Activated CD8-positive, alpha-beta T cell treated with anti-CD3 and anti-CD28 coated beads for 36 hours (primary cell): ENCODE results near the gene KIRREL3. TPM values are rescaled to one million over a fixed set of nuclear protein-coding genes. Genes with fewer than 3 reads are reported as not detected.

Source experiments
- ATAC-seq: fragments of 200-7000 bp; cut with Tn5 transposase; one replicate; pipeline ENCODE4 v1.10.0; 2021; ENCODE audit warnings: mild to moderate bottlenecking, moderate library complexity
- CTCF ChIA-PET: fragments of 350-600 bp; sonication (Branson Sonifier 250); formaldehyde crosslinking; loops from one replicate; lab custom pipeline; 2021; ENCODE audit warnings: antibody characterized with exemption; lab: Charles Lee
- POLR2A ChIA-PET: fragments of 350-600 bp; sonication (Branson Sonifier 250); formaldehyde crosslinking; loops from one replicate; lab custom pipeline; 2021; ENCODE audit warnings: antibody characterized with exemption; lab: Charles Lee
- DNase-seq: peaks from one replicate; pipeline ENCODE4 v3.0.0-alpha.2; 2020
- H3K27ac Mint-ChIP-seq: one replicate; pipeline ENCODE4 v1.8.0; 2021; ENCODE audit warnings: mild to moderate bottlenecking, mixed read lengths
- H3K27me3 Mint-ChIP-seq: one replicate; pipeline ENCODE4 v1.8.0; 2021; ENCODE audit warnings: mixed read lengths
- H3K36me3 Mint-ChIP-seq: one replicate; pipeline ENCODE4 v1.8.0; 2021; ENCODE audit warnings: low read depth, mixed read lengths
- H3K4me1 Mint-ChIP-seq: one replicate; pipeline ENCODE4 v1.8.0; 2021; ENCODE audit warnings: low read depth, mixed read lengths
- H3K4me3 Mint-ChIP-seq: one replicate; pipeline ENCODE4 v1.8.0; 2021; ENCODE audit warnings: mild to moderate bottlenecking, moderate library complexity, mixed read lengths
- H3K9me3 Mint-ChIP-seq: one replicate; pipeline ENCODE4 v1.8.0; 2021; ENCODE audit warnings: mixed read lengths
- CTCF ChIP-seq: fragments of 200-600 bp; IDR thresholded peaks from one replicate; pipeline ENCODE4 v1.8.0; 2022; ENCODE audit warnings: antibody characterized with exemption, mild to moderate bottlenecking
- intact Hi-C: fragments of 100-400 bp; cut with micrococcal nuclease; formaldehyde crosslinking; loops from one replicate; pipeline ENCODE4 v1.10.0; 2022
- total RNA-seq, 2 experiments: library from RNA; stranded (reverse); gene quantifications; one replicate each; pipeline ENCODE4 v1.2.3, GENCODE V29; 2021

KIRREL3 gene
- total RNA-seq, 2 experiments from 2014 or later, result not detected

- no peaks in the 10 kb centered on the region for H3K4me1 Mint-ChIP-seq
- H3K27ac Mint-ChIP-seq, result no peak overlapping the region
- POLR2A ChIA-PET, result no interaction called here
- DNase-seq, result no peak
- no peak for TF ChIP-seq CTCF
- intact Hi-C loops, result no loop called here
- no peaks in the 10 kb centered on the region for H3K36me3 Mint-ChIP-seq
- H3K27me3 Mint-ChIP-seq, result peaks cover 2% of the 10 kb centered on the region
- H3K4me3 Mint-ChIP-seq, result no peak overlapping the region
- H3K9me3 Mint-ChIP-seq, result no peaks in the 10 kb centered on the region
- ATAC-seq, result no peak
- CTCF ChIA-PET, result no interaction called here
Measured at GRCh38 chr11:126734752-126735151, 265.8 kb downstream of the KIRREL3 start.

DNA sequence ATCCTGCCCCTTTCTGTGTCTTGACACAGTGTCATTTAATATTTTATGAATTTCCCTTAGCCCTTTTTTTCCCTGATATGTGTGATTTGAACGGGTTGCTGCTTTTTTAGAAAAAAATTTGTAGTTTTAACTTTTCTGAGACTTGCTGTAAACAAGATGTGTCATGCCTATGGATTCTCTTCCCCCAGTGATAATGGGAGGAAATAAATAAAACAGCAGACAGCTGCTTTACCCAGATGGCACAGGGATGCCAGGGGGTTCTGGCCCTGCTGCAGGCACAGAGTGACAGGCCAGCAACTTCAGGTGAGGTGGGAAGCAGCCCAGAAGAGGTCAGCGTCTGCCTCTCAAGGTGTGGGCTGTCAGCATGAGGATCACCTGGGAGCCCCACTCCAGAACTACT lies 266.9 kb downstream of the KIRREL3 start:
- Mint-ChIP-seq H3K27ac (no peak overlapping the region), H3K4me3 (no peak overlapping the region), H3K9me3 (no peaks in the 10 kb centered on the region), H3K4me1 (no peaks in the 10 kb centered on the region), H3K27me3 (peaks cover 2% of the 10 kb centered on the region), H3K36me3 (no peaks in the 10 kb centered on the region)
- ATAC-seq (no peak), DNase-seq (no peak)
- ChIA-PET CTCF (no interaction called here), POLR2A (no interaction called here)
- TF ChIP-seq CTCF, result no peak
- intact Hi-C loops, result no loop called here

DNA sequence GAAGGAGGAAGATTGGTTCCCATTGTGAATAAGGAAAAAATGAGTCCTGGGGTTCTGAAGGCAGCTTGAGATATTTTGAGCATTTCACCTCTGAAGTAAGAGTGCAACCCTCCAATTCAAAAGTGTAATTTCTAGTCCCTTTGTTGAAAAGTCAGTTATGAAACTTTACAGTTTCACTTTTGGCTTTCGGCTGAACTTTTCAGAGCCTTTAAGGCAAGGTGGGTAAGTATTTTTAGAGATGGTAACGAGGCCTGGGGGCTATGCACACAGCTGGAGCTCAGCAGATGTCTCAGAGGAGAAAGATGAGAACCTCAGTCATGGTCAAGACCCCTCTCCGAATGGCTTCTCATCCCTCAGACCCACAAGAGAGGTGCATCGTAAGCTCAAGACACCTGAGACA lies 267.6 kb downstream of the KIRREL3 start:
- no peak for TF ChIP-seq CTCF
- H3K4me3 Mint-ChIP-seq, result no peak overlapping the region
- H3K4me1 Mint-ChIP-seq, result no peaks in the 10 kb centered on the region
- ATAC-seq, result no peak
- H3K27me3 Mint-ChIP-seq, result peaks cover 2% of the 10 kb centered on the region
- no peaks in the 10 kb centered on the region for H3K9me3 Mint-ChIP-seq
- no peak overlapping the region for H3K27ac Mint-ChIP-seq
- no peak for DNase-seq
- no peaks in the 10 kb centered on the region for H3K36me3 Mint-ChIP-seq
- POLR2A ChIA-PET, result no interaction called here
- intact Hi-C loops, result no loop called here
- CTCF ChIA-PET, result interaction anchor here (1.0 to 1.2 kb wide), 2 partner anchors 16 to 257 kb away, joined by 3 to 4 read pairs; no protein-coding TSS in a partner anchor

GRCh38 chr11:126731576-126732142 lies 268.9 kb downstream of the KIRREL3 start:
- Mint-ChIP-seq H3K36me3 (no peaks in the 10 kb centered on the region), H3K9me3 (no peaks in the 10 kb centered on the region), H3K4me3 (no peak overlapping the region), H3K27me3 (peaks cover 2% of the 10 kb centered on the region), H3K27ac (no peak overlapping the region), H3K4me1 (no peaks in the 10 kb centered on the region)
- ChIA-PET POLR2A (interaction anchor here (0.9 kb wide), 1 partner anchor 32 kb away, joined by 3 read pairs; no protein-coding TSS in a partner anchor), CTCF (interaction anchor here (1.0 to 1.2 kb wide), 3 partner anchors 15 to 258 kb away, joined by 3 read pairs; no protein-coding TSS in a partner anchor)
- ATAC-seq (no peak), DNase-seq (no peak)
- TF ChIP-seq CTCF, result no peak
- intact Hi-C loops, result no loop called here

GRCh38 chr11:126727381-126727780 lies 273.2 kb downstream of the KIRREL3 start:
- ChIA-PET CTCF (no interaction called here), POLR2A (no interaction called here)
- no peak for TF ChIP-seq CTCF
- DNase-seq (no peak), ATAC-seq (no peak)
- H3K4me1 Mint-ChIP-seq, result no peaks in the 10 kb centered on the region
- no peaks in the 10 kb centered on the region for H3K36me3 Mint-ChIP-seq
- intact Hi-C loops, result no loop called here
- no peaks in the 10 kb centered on the region for H3K9me3 Mint-ChIP-seq
- no peak overlapping the region for H3K27ac Mint-ChIP-seq
- no peak overlapping the region for H3K4me3 Mint-ChIP-seq
- peaks cover 2% of the 10 kb centered on the region for H3K27me3 Mint-ChIP-seq
